Heart left ventricle (tissue), 13 donors: ENCODE results near the gene PTPRM.

ENCODE experiments used
- POLR2A ChIP-seq, 2 donors: fragments of 450-650 bp; IDR thresholded peaks; one replicate each; pipeline ENCODE4 v1.6.1; 2017; ENCODE audit warnings: antibody characterized with exemption in 2 of 2, mild to moderate bottlenecking in 2 of 2, moderate library complexity in 2 of 2
- TF ChIP-seq, protein P1 (sequence below), 12 donors: fragments of 200-600 bp; sonication (generic) in 4 of 12; IDR thresholded peaks; one replicate each; pipeline versions ENCODE4 v1.5.0 to v1.8.0; 2018 to 2022; ENCODE audit warnings: antibody characterized with exemption in 12 of 12, mild to moderate bottlenecking in 5 of 12
- donor health status: ischemic (EF 13 %, LVEDD 7.1; RV severe dilation, severe dysfunction).
- donor health status: DM: no; HTN: yes; CAD: no.
- donor health status: DM: no; HTN: no; CAD: no.
- donor health status: ischemic (EF 25% LVEDD 6.9; RV normal size, moderate dysfunction).
- donor health status: ischemic (EF 25% LVEDD 5.7; RV mildly dilated, moderate dysfunction).
- donor health status: ischemic (EF 35%, LVEDD 5.7; RV mildly dilated, moderate dysfunction).
- donor health status: nonischemic (EF 11% LVEDD 7.7; RV severe dilation, severe dysfunction).
- donor health status: DM: yes; HTN: yes; CAD: no.
- donor health status: PGD.
- donor health status: ischemic (EF 29% LVEDD 5.4; RV normal size, mild dysfunction).
- donor health status: nonischemic (EF 23%, LVEDD 6.1; RV moderate dilation, normal function).

DNA sequence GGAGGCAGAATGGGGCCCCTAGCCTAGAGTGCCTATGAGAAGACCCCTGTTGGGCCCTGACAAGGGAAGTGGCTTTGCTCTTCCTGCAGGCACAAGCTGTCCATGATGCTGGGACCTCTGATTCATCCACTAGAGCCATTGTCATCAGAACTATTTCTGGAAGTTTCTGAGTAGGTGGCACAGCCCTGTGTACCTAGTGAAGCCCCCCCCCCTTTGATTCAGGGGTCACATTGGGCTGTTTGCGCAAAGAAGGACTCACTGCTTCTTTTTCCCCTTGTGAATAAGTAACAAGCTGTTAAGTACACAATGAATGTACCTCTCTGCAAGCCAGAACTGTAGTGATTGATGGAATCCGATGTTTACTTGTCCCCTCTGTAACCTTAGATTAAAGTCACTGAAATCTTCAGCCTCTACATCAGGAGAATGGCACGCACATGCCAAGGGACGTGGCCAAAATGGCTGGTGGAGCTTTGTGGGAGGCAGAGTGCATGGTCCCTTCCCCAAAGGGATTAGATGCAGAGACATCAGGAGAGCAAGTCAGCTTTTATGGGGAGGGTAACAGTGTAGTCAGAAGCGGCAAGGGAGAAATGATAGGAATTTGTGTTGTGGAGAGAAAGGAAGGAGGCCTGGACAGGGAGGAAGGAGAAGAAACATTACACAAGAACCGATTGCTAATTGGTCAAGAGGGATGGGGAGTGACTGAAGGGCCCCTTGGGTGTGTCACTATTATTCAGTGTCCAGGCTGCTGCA, 774.5 kb downstream of the PTPRM start:
- TF ChIP-seq, protein P1, sequence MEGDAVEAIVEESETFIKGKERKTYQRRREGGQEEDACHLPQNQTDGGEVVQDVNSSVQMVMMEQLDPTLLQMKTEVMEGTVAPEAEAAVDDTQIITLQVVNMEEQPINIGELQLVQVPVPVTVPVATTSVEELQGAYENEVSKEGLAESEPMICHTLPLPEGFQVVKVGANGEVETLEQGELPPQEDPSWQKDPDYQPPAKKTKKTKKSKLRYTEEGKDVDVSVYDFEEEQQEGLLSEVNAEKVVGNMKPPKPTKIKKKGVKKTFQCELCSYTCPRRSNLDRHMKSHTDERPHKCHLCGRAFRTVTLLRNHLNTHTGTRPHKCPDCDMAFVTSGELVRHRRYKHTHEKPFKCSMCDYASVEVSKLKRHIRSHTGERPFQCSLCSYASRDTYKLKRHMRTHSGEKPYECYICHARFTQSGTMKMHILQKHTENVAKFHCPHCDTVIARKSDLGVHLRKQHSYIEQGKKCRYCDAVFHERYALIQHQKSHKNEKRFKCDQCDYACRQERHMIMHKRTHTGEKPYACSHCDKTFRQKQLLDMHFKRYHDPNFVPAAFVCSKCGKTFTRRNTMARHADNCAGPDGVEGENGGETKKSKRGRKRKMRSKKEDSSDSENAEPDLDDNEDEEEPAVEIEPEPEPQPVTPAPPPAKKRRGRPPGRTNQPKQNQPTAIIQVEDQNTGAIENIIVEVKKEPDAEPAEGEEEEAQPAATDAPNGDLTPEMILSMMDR (IDR thresholded peaks at IDR 0.05) = no peak
- no peak for TF ChIP-seq POLR2A (IDR thresholded peaks at IDR 0.05)
